Fibroblast of skin of right quadriceps (primary cell): Measurements from ENCODE around the gene MROH7.
"Not testable (repeated sequence)": the region's sequence is repeated elsewhere in the genome, so short reads cannot be mapped to it uniquely, and the experiment has no call there.

Source experiments
- DNase-seq: peaks from one replicate; pipeline ENCODE4 v3.0.0-alpha.2; 2013

Gene MROH7

GRCh38 chr1:54610601-54611580, 30.7 kb upstream of the MROH7 start:
- DNase-seq, result no peak

- no peak for DNase-seq
Observed at GRCh38 chr1:54611621-54612020, 30.0 kb upstream of the MROH7 start.

GRCh38 chr1:54614024-54614423, 27.6 kb upstream of the MROH7 start:
- DNase-seq, result no peak

- DNase-seq, result no peak
Observed at GRCh38 chr1:54614563-54614962, 27.0 kb upstream of the MROH7 start.

GRCh38 chr1:54615531-54616279, 25.9 kb upstream of the MROH7 start:
- no peak for DNase-seq

- DNase-seq, result no peak
Observed at GRCh38 chr1:54619749-54620148, 21.8 kb upstream of the MROH7 start.

- DNase-seq, result no peak
Observed at GRCh38 chr1:54623216-54624007, 18.2 kb upstream of the MROH7 start, which contains the start of gene FAM151A. FAM151A (minus strand) TSS chr1:54623525; CDS start chr1:54623395, 130 bp downstream.

GRCh38 chr1:54624466-54625464, 16.8 kb upstream of the MROH7 start:
- DNase-seq, result no peak

- DNase-seq, result no peak
Observed at GRCh38 chr1:54627196-54627595, 14.4 kb upstream of the MROH7 start.

GRCh38 chr1:54635804-54636203, 5.8 kb upstream of the MROH7 start:
- DNase-seq, result not testable (repeated sequence)

- not testable (repeated sequence) for DNase-seq
Observed at GRCh38 chr1:54636461-54637446, 4.8 kb upstream of the MROH7 start.

GRCh38 chr1:54640361-54640760, 1.2 kb upstream of the MROH7 start:
- DNase-seq, result no peak

- DNase-seq, result no peak
Observed at GRCh38 chr1:54643736-54644135, 2.1 kb downstream of the MROH7 start.

GRCh38 chr1:54645806-54646676, 4.5 kb downstream of the MROH7 start:
- no peak for DNase-seq

GRCh38 chr1:54649130-54649898, 7.7 kb downstream of the MROH7 start:
- no peak for DNase-seq

GRCh38 chr1:54649921-54650320, 8.3 kb downstream of the MROH7 start:
- DNase-seq, result no peak

- DNase-seq, result no peak
Observed at GRCh38 chr1:54650417-54650816, 8.8 kb downstream of the MROH7 start.

- no peak for DNase-seq
Observed at GRCh38 chr1:54651608-54652007, 10.0 kb downstream of the MROH7 start.

- no peak for DNase-seq
Observed at GRCh38 chr1:54652168-54652567, 10.6 kb downstream of the MROH7 start.
